SIG-M5 (cell line): ENCODE data around the gene SEPHS2.
"Not testable (repeated sequence)": the region's sequence is repeated elsewhere in the genome, so short reads cannot be mapped to it uniquely, and the experiment has no call there.

ENCODE experiments used
- DNase-seq: peaks from one replicate; lab custom pipeline; 2025; lab: John Stamatoyannopoulos, UW

The SEPHS2 gene

DNA sequence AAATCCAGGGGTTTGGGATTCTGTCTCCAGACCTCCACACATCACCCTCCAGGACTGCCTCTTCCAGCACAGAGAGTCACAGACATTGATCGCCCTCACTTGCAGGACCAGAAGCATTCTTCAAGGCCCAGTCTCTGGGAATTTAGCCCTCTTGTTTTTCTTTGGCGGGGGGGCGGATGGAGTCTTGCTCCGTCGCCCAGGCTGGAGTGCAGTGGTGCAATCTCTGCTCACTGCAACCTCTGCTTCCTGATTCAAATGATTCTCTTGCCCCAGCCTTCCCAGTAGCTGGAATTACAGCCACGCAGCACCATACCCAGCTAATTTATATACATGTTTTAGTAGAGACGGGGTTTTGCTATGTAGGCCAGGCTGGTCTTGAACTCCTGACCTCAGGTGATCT lies 18.4 kb upstream of the SEPHS2 start:
- DNase-seq: no peak

- not testable (repeated sequence) for DNase-seq
These were observed 15.8 kb upstream of the SEPHS2 start for GRCh38 chr16:30461426-30461825.

DNA sequence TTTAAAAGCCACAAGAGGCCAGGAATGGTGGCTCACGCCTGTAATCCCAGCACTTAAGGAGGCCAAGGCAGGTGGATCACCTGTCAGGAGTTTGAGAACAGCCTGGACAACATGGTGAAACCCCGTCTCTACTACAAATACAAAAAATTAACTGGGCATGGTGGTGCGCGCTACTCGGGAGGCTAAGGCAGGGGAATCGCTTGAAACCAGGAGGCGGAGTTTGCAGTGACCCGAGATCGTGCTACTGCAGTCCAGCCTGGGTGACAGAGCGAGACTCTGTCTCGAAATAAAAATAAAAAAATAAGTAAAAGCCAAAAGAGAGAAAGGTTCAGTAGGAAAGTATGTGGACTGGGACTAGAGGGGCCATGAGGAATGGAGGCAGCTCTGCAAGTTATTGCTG lies 13.8 kb upstream of the SEPHS2 start:
- DNase-seq: no peak

DNA sequence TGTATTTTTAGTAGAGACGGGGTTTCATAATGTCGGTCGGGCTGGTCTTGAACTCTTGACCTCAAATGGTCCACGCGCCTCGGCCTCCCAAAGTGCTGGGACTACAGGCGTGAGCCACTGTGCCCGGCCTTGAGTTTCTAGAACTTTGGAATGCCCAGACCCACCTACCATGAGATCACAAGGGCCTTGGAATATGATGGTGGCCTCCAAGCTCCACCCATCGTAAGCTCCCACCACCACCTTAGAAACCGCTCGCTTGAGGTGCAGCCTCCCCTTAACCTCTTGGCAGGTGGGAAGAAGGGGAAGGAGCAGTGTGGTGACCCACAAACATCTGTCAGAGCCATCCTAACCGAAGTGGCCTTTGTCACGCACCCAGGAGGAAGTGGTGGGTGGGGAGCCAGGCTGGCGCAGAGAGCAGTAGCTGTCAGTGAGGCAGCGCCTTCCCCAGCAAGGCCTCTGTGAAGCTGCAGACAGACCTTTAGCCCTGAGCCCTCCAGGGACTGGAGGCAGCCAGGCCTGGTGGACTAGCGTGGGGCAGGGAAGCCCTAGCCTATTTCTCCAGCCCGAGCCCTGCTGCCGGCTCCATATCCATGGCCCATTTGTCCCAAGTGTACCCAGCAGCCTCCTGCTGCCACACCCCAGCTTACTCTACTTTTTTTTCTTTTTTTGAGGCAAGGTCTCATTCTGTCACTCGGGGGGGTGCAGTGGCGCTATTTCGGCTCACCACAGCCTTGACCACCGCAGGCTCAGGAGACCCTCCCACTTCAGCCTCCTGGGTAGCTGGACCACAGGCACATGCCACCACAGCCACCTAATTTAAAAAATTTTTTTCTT lies 13.1 kb upstream of the SEPHS2 start:
- DNase-seq: peak; percentile 68

- DNase-seq: no peak
These were observed 12.3 kb upstream of the SEPHS2 start for GRCh38 chr16:30457743-30458560.

DNA sequence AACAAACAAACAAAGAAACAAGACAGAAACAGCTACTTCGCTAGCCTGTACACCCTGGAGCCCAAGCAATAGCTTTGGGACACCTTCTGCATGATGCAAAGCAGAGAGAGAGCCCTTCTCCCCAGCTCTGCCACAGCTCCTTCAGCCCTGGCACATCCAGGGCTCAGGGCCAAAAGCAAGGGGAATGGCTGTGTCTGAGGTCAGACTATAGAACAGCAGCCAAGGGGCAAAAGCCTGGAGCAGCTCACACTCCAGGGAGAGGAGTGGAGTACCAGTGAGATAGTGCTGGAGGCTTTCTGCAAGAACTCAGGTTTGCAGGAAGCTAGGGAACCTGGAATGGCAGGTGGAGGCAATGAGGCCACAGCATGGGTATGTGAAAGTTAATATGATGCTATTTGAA lies 11.6 kb upstream of the SEPHS2 start:
- DNase-seq: no peak

DNA sequence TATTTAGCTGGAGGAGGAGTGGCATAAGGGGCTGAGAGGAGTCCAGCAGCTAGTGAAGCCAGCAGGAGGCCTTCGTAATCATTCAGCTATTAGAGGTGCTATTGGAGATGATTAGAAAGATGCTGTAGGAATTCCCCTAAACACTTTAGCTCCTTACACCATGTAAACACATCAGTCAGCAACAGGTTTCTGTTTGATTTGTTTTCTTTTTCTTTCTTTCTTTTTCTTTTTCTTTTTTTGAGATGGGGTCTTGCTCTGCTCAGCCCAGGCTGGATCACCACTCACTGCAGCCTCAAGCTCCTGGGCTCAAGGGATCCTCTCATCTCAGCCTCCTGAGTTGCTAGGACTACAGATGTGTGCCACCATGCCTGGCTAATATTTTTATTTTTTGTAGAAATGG lies 10.6 kb upstream of the SEPHS2 start:
- no peak for DNase-seq

GRCh38 chr16:30452709-30453580 lies 7.3 kb upstream of the SEPHS2 start:
- DNase-seq: not testable (repeated sequence)

GRCh38 chr16:30449116-30449435 lies 3.4 kb upstream of the SEPHS2 start:
- no peak for DNase-seq

DNA sequence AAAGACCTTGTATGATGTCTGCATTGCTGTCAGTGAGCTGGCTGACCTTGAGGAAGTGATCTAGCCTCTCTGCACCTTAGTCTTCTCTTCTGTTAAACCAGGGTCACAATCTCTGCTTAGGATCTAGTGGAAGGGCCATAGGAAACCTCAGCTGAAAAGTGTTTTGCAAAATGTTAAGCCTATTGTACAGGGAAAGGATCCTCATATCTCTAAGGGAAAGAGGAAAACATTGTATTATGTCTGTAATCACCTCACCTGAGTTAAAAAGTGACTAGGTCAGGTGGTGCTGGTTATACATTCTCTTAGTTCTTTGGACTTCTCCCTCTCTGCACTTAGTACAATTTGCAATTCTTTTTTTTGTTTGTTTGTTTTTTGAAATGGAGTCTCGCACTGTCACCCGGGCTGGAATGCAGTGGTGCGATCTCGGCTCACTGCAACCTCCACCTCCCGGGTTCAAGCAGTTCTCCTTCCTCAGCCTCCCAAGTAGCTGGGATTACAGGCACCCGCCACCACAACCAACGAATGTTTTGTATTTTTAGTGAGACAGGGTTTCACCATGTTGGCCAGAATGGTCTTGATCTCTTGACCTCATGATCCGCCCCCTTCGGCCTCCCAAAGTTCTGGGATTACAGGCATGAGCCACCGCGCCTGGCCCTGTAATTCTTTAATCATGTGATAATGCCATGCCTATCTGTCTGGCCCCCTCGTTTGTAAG lies 2.0 kb upstream of the SEPHS2 start:
- no peak for DNase-seq

- DNase-seq: no peak
These were observed 525 bp upstream of the SEPHS2 start for GRCh38 chr16:30446203-30446595.

GRCh38 chr16:30445149-30445407 lies 596 bp downstream of the SEPHS2 start:
- DNase-seq: no peak

DNA sequence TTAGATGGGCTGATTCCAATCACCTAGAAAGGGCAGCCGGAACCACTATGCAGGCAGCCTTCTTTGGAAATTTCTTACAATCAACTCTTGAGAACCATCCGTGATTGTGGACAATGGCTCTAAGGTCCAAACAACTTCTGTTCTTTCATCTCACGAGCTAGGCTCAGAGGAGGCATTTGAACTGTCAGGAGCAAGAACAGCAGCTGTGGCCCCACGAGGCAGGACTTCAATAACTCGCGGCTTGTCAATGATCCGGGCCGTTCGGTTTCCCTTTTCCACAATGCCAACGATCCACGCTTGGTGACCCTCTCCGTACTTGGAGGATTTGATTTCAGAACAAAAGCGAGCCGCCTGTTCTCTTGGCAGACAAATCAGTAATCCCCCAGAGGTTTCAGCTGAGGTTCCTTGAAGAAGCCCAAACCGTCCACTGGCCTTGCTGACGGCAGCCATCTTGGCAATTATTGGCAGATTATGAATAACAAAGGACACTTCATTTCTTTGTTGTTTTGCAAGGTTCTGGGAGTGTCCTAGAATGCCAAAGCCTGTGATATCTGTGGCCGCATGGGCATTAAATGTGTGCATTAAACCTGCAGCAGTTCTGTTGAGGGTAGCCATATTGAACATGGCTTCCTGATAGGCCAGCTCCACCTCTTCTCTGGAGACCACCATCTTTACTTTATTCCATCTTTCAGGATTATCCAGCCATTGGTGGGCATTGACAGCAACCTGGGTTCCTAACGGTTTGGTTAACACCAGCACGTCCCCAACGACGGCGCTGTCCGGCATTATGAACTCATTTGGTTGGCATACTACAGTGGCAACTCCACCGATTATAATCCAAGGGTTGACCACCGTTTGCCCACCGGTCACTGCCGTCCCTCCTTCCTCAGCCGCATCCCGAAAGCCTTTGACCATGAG lies 1.2 kb downstream of the SEPHS2 start:
- DNase-seq: no peak

DNA sequence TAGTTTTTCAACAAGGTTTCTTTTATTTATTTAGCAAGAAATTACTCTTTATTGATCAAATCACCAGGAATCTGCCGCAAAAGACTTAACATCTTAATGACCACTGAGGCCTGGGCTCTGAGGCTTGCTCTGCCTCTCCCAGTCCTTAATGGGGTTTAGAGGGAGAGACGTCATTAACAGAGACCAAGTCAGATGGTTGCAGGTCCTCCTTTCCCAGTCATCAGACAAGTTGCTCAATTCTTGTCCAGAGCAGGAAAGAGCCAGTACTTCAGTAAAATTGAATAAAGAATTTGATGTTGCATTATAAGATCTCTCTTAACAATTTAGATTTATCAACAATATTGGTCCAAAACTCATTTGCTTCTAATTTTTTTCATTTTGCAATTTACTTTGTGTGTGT lies 2.0 kb downstream of the SEPHS2 start:
- DNase-seq: no peak

DNA sequence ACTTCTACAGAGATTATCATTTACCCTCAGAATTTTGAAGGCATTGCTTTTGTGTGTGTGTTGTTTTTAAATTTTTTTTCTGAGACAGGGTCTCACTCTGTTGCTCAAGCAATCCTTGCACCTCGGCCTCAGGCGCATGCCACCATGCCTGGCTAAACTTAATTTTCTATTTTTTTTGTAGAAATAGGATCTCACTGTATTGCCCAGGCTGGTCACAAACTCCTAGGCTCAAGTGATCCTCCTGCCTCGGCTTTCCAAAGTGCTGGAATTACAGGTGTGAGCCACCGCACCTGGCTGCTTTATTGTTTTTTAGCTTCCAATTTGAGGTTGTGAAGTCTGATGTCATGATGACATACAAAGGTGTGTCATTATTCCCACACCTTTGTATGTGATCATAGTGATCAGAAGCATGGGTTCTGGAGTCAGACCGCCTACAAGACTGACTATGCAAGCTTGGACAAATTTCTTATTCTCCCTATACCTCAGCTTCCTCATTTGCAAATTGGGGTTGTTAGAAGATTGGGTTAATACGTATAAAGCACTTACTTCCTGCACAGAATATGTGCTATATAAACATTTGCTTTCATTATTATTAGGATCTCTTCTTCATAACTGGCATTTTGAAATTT lies 5.8 kb downstream of the SEPHS2 start:
- no peak for DNase-seq

DNA sequence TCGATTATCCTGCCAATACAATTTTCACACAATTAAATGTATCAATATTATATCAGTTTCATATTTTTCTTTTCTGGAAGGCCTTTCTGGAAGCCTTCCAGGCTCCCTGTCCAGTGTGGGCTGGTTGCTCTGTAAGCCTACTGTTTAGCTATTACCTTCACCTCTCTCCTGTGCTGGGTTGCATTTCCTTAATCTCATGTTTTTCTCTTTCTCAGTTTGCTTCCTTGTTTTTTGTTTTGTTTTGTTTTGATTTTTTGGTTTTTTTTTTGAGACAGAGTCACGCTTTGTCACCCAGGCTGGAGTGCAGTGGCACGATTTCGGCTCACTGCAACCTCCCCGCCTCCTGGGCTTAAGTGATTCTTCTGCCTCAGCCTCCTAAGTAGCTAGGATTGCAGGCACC lies 6.8 kb downstream of the SEPHS2 start:
- no peak for DNase-seq

DNA sequence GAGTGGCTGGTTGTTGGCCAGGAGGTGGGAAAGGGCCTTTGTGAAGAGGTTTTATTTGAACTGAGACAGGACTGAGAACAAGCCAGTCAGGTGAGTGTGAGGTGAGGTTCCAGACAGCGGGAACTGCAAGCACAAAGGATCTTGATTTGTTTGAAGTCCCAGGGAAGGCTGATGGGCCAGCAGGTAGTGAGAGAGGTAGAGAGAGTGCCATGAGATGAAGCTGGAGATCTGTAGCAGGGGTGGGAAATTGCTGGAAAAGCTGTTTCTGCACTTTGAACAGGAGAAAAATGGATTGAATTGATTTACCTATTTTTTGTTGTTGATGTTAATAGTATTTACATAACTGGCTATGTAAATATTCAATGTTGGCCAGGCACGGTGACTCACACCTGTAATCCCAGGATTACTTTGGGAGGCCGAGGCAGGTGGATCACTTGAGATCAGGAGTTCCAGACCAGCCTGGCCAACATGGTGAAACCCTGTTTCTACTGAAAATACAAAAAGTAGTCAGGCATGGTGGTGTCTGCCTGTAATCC lies 8.1 kb downstream of the SEPHS2 start:
- DNase-seq: no peak

- no peak for DNase-seq
These were observed 10.8 kb downstream of the SEPHS2 start for GRCh38 chr16:30434852-30435251.

GRCh38 chr16:30430428-30430970 lies 15.2 kb downstream of the SEPHS2 start:
- DNase-seq: no peak
